ENCODE measurements around the gene NACC2. TPM values are rescaled to one million over a fixed set of nuclear protein-coding genes. Genes with fewer than 3 reads are reported as not detected.

Gene NACC2
- total and polyA plus RNA-seq, 2 of the 8 experiments (the other 6 are each of a cell fraction or from before 2014, with no cell fraction given) = 8.3 to 14.0 TPM

GRCh38 chr9:136013116-136013515 is 82.0 kb downstream of the NACC2 start (continued):
- TF ChIP-seq CHD7 (IDR thresholded peaks at IDR 0.05; ENCODE audit: insufficient replicate concordance, low read length) = no peak
- no peak for TF ChIP-seq JUND (IDR thresholded peaks at IDR 0.05; ENCODE audit: low read length)
- no peak for TF ChIP-seq SUZ12 (IDR thresholded peaks at IDR 0.05; ENCODE audit: low read length)
- TF ChIP-seq HDAC2 (IDR thresholded peaks at IDR 0.05; ENCODE audit: borderline replicate concordance in 1 of 2, low read depth in 2 of 2, low read length in 2 of 2) = no peak
- no peak for TF ChIP-seq POLR2A (IDR thresholded peaks at IDR 0.05; ENCODE audit: control extremely low read depth in 1 of 2, low read depth in 2 of 2, low read length in 2 of 2)
- no peak for TF ChIP-seq CEBPB (IDR thresholded peaks at IDR 0.05; ENCODE audit: low read depth, low read length)
- no peak for TF ChIP-seq CTBP2 (IDR thresholded peaks at IDR 0.05; ENCODE audit: borderline replicate concordance, insufficient read depth, insufficient read length, low read length)
